CD4-positive, alpha-beta T cell (primary cell): ENCODE results near the gene NEURL1. TPM values are rescaled to one million over a fixed set of nuclear protein-coding genes. Genes with fewer than 3 reads are reported as not detected.

ENCODE experiments used
- ATAC-seq: fragments of 200-7000 bp; cut with Tn5 transposase; one replicate; pipeline ENCODE4 v1.10.0; 2022; ENCODE audit warnings: mild to moderate bottlenecking; ENCODE audit not compliant: poor library complexity
- CTCF ChIA-PET: fragments of 350-600 bp; sonication (Branson Sonifier 250); formaldehyde crosslinking; loops from one replicate; lab custom pipeline; 2021; ENCODE audit warnings: antibody characterized with exemption, inconsistent platforms; lab: Charles Lee
- POLR2A ChIA-PET: fragments of 350-600 bp; sonication (Branson Sonifier 250); formaldehyde crosslinking; loops from one replicate; lab custom pipeline; 2021; ENCODE audit warnings: antibody characterized with exemption, inconsistent platforms; lab: Charles Lee
- DNase-seq, 14 experiments: peaks; one replicate each; pipeline ENCODE4 v3.0.0-alpha.2; 2013 to 2020; ENCODE audit warnings: mixed read lengths in 2 of 14
- H3K27ac ChIP-seq, 2 donors: one replicate each; pipeline versions ENCODE4 v1.5.1 to v1.7.0; 2013; ENCODE audit warnings: low read length in 2 of 2, low read depth in 1 of 2, mild to moderate bottlenecking in 1 of 2
- H3K27me3 ChIP-seq, 2 experiments: 1 replicate in 1 of 2; 2 replicates in 1 of 2; pipeline versions ENCODE4 v1.6.1 to v1.7.0; 2013; ENCODE audit warnings: low read length in 2 of 2, control low read depth in 1 of 2, mild to moderate bottlenecking in 1 of 2, moderate library complexity in 1 of 2; ENCODE audit not compliant: insufficient read depth in 2 of 2, control insufficient read depth in 1 of 2
- H3K36me3 ChIP-seq: one replicate; pipeline ENCODE4 v1.6.1; 2013; ENCODE audit warnings: low read length, control low read depth; ENCODE audit not compliant: insufficient read depth
- H3K4me1 ChIP-seq: one replicate; pipeline ENCODE4 v1.6.1; 2013; ENCODE audit warnings: low read length, control low read depth; ENCODE audit not compliant: insufficient read depth
- H3K4me3 ChIP-seq: one replicate; pipeline ENCODE4 v1.5.1; 2013; ENCODE audit warnings: mild to moderate bottlenecking, low read length, moderate library complexity
- H3K9me3 ChIP-seq, 2 experiments: 1 replicate in 1 of 2; 2 replicates in 1 of 2; pipeline versions ENCODE4 v1.6.1 to v1.7.0; 2013; ENCODE audit warnings: low read length in 2 of 2, mild to moderate bottlenecking in 2 of 2, control low read depth in 1 of 2, moderate library complexity in 1 of 2; ENCODE audit not compliant: control insufficient read depth in 1 of 2, insufficient read depth in 1 of 2
- H3K27ac Mint-ChIP-seq: one replicate; pipeline ENCODE4 v1.8.0; 2020; ENCODE audit warnings: mixed read lengths
- H3K27me3 Mint-ChIP-seq: one replicate; pipeline ENCODE4 v1.8.0; 2021; ENCODE audit warnings: mixed read lengths
- H3K36me3 Mint-ChIP-seq: one replicate; pipeline ENCODE4 v1.8.0; 2021; ENCODE audit warnings: low read depth, mixed read lengths
- H3K4me1 Mint-ChIP-seq: one replicate; pipeline ENCODE4 v1.8.0; 2021; ENCODE audit warnings: low read depth, mixed read lengths
- H3K4me3 Mint-ChIP-seq: one replicate; pipeline ENCODE4 v1.8.0; 2020; ENCODE audit warnings: mild to moderate bottlenecking, mixed read lengths
- H3K9me3 Mint-ChIP-seq: one replicate; pipeline ENCODE4 v1.8.0; 2020; ENCODE audit warnings: mixed read lengths
- intact Hi-C, 2 experiments: fragments of 100-400 bp; cut with DNase I in 1 of 2; cut with micrococcal nuclease in 1 of 2; formaldehyde crosslinking; loops; one replicate each; pipeline versions ENCODE4 v1.15.1 to v1.9.0; 2023 to 2025; cut with DNase I, micrococcal nuclease
- total RNA-seq, 174 experiments: library from RNA in 2 of 174; stranded (reverse) in 2 of 174; gene quantifications; one replicate each; pipeline ENCODE4 v1.2.3 and lab custom pipeline; 2021 to 2026
- TF ChIP-seq, protein P1 (sequence below): fragments of 200-600 bp; IDR thresholded peaks from one replicate; pipeline ENCODE4 v1.8.0; 2022; ENCODE audit warnings: antibody characterized with exemption, mild to moderate bottlenecking

The NEURL1 gene
- total RNA-seq, 2 experiments from 2014 or later: 0.85 to 1.1 TPM

DNA sequence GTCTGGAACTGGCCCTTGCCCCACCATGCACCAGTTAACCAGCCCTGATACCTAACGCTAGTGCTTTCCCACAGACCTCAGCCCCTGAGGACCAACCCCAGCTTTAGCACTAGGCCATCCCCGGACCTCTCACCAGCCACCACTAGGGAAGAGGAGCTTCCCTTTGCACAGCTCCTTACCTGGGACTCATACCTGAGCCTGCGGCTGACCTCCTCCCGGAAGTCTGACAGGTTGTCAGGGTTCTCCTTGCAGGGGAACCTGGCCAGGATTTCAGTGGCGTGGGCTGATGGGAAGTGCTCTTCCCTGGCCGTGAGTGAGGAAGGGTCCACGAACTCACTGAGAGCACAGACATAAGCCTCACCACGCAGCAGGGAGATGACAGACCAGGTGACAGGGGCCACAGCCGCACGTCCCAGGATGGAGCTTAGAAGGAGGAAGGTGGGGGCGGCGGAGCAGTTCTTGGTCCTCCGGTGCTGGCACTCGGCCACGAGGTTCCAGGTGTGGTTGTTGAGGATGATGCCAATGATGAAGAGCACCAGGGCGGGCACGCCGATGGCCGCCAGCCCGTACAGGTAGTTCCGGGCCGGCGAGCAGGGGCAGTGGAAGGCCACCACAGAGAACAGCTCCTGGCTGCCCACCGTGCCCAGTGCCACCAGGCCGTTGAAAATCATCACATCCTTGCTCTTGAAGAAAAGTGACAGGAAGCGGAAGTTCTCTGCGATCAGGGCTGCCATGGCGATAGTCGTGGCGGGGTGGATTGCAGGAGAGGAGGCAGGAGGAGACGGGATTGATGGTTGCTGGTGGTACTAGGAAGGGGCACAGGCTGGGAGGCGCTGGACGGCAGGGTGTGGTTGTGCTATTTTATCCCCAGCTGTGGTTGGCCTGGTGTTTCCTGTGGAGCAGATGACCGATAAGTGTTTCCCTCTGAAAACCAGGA, 44.0 kb upstream of the NEURL1 start:
- no peak for ATAC-seq
- Mint-ChIP-seq H3K27ac (peak overlapping the region; percentile 76), H3K4me3 (peak overlapping the region; percentile 93), H3K36me3 (peaks cover 65% of the 10 kb centered on the region), H3K4me1 (peaks cover 36% of the 10 kb centered on the region), H3K9me3 (no peaks in the 10 kb centered on the region), H3K27me3 (no peaks in the 10 kb centered on the region)
- H3K4me1 ChIP-seq: peaks cover 71% of the 10 kb centered on the region
- H3K9me3 ChIP-seq: no peaks in the 10 kb centered on the region
- CTCF ChIA-PET: interaction anchor here (2.0 kb wide), 1 partner anchor 27 kb away, joined by 6 read pairs; no protein-coding TSS in a partner anchor
- peak overlapping the region in 1 of 2 donors; percentile 45 for H3K27ac ChIP-seq
- POLR2A ChIA-PET: no interaction called here
- TF ChIP-seq, protein P1, sequence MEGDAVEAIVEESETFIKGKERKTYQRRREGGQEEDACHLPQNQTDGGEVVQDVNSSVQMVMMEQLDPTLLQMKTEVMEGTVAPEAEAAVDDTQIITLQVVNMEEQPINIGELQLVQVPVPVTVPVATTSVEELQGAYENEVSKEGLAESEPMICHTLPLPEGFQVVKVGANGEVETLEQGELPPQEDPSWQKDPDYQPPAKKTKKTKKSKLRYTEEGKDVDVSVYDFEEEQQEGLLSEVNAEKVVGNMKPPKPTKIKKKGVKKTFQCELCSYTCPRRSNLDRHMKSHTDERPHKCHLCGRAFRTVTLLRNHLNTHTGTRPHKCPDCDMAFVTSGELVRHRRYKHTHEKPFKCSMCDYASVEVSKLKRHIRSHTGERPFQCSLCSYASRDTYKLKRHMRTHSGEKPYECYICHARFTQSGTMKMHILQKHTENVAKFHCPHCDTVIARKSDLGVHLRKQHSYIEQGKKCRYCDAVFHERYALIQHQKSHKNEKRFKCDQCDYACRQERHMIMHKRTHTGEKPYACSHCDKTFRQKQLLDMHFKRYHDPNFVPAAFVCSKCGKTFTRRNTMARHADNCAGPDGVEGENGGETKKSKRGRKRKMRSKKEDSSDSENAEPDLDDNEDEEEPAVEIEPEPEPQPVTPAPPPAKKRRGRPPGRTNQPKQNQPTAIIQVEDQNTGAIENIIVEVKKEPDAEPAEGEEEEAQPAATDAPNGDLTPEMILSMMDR: no peak
- H3K27me3 ChIP-seq: no peaks in the 10 kb centered on the region
- peaks cover 51% of the 10 kb centered on the region for H3K36me3 ChIP-seq
- DNase-seq: no peak
- intact Hi-C loops: loop anchor here in 1 of 2 experiments (5.0 kb wide), 1 partner anchor 33 kb away; no protein-coding TSS in a partner anchor
- H3K4me3 ChIP-seq: peak overlapping the region; percentile 72

DNA sequence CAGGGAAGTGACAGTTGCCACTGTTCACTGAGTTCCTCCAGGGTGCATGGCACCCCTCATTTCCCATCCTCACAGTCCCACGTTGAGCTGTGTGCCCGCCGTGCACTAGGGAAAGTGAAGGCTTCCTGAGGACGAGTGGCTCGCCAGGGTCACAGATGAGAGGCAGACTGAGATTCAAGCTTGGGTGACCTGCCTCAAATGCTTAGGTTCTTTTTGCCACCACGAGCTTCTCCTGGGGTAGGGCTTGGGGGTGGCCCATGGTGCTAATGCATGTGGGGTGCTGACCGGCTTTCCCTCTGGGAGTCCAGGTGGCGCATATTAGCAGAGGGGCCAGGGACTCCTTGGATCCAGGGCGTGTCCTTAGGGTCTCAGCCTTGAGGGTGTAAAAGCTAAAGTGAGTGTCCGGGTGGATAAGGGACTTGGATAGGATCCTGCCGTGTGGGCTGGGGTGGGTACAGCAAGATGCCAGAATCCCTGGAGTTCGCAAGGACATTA, 43.3 kb upstream of the NEURL1 start:
- POLR2A ChIA-PET: interaction anchor here (0.6 to 1.1 kb wide), 2 partner anchors 54 to 82 kb away, joined by 4 to 5 read pairs; partner anchors contain the start of genes ATP5MK, PDCD11 and TAF5
- Mint-ChIP-seq H3K27ac (peak overlapping the region; percentile 76), H3K36me3 (peaks cover 57% of the 10 kb centered on the region), H3K4me1 (peaks cover 36% of the 10 kb centered on the region), H3K4me3 (peak overlapping the region; percentile 93), H3K9me3 (no peaks in the 10 kb centered on the region), H3K27me3 (no peaks in the 10 kb centered on the region)
- peak overlapping the region; percentile 72 for H3K4me3 ChIP-seq
- H3K27ac ChIP-seq: peak overlapping the region in 1 of 2 donors; percentile 43
- ATAC-seq (no peak), DNase-seq (no peak)
- TF ChIP-seq, protein P1: no peak
- CTCF ChIA-PET: interaction anchor here (2.0 kb wide), 1 partner anchor 26 kb away, joined by 6 read pairs; no protein-coding TSS in a partner anchor
- peaks cover 44% of the 10 kb centered on the region for H3K36me3 ChIP-seq
- intact Hi-C loops: no loop called here
- H3K9me3 ChIP-seq: peaks cover 0 to 3% of the 10 kb centered on the region in 2 experiments
- peaks cover 71% of the 10 kb centered on the region for H3K4me1 ChIP-seq
- H3K27me3 ChIP-seq: no peaks in the 10 kb centered on the region

DNA sequence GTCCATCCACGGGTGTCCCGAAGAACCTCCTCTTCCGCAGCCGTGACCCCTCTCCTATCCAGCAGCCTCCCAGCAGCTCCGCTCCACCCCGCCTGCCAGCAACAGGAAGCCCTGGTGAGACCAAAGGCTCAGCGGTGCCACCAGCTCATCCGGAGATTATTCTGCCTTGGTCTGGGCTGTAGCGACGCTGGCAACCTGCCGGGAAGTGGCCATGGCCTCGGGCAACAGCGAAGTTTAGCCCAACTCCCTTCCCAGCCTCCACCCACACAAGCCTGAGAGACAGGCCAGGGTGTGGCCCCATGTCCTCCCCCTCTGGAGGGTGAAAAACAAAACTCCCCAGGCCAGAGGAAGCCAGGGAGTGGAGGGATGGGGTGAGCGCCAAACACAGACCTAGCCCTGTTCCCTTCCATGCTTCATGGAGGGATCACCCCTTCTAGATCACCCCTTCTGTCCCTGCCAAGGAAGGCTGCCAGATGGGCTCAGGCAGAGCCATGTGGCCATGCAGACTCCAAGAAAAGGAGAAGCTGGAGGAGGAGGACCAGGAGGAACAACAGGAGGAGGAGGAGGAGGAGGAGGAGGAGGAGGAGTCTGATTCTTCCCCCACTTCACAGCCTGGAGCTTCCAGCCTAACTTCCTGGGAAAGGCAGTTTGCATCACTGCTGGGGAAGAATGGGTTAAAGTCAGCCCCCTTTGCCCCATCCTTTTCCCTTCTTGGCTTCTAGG, 42.3 kb upstream of the NEURL1 start:
- CTCF ChIA-PET: interaction anchor here (0.6 to 2.0 kb wide), 2 partner anchors 10 to 25 kb away, joined by 3 to 6 read pairs; no protein-coding TSS in a partner anchor
- H3K4me1 ChIP-seq: peaks cover 68% of the 10 kb centered on the region

More for the DNA sequence above, 42.3 kb upstream of the NEURL1 start:
- TF ChIP-seq, protein P1: no peak
- no peaks in the 10 kb centered on the region for H3K27me3 Mint-ChIP-seq
- H3K36me3 Mint-ChIP-seq: peaks cover 48% of the 10 kb centered on the region
- H3K4me3 ChIP-seq: peak overlapping the region; percentile 72
- no peaks in the 10 kb centered on the region for H3K9me3 Mint-ChIP-seq
- intact Hi-C loops: no loop called here
- peak overlapping the region; percentile 43 to 49 for H3K27ac ChIP-seq
- H3K9me3 ChIP-seq: peaks cover 0 to 3% of the 10 kb centered on the region in 2 experiments
- H3K27me3 ChIP-seq: no peaks in the 10 kb centered on the region
- peak overlapping the region; percentile 93 for H3K4me3 Mint-ChIP-seq
- POLR2A ChIA-PET: interaction anchor here (0.6 to 1.7 kb wide), 7 partner anchors 14 to 133 kb away, joined by 3 to 5 read pairs (median 4); partner anchors contain the start of genes ATP5MK, PDCD11 and TAF5
- H3K4me1 Mint-ChIP-seq: peaks cover 36% of the 10 kb centered on the region
- peak; percentile 26 to 75 (median 48) for DNase-seq
- H3K36me3 ChIP-seq: peaks cover 34% of the 10 kb centered on the region
- H3K27ac Mint-ChIP-seq: peak overlapping the region; percentile 76
- peak; percentile 75 for ATAC-seq
